ENCODE results near the gene TCFL5. TPM values are rescaled to one million over a fixed set of nuclear protein-coding genes. Genes with fewer than 3 reads are reported as not detected.

The TCFL5 gene
- total RNA-seq, 1 donor from 2014 or later, result 11.0 TPM

GRCh38 chr20:62823688-62824475 is 37.7 kb downstream of the TCFL5 start:
- Histone ChIP-seq H4K20me1 (ENCODE audit: insufficient read depth, low read length) (no peaks in the 10 kb centered on the region), H3K4me2 (ENCODE audit: low read length) (peak overlapping the region; percentile 83), H3K4me3 (ENCODE audit: insufficient read depth, low read depth, low read length) (no peak overlapping the region), H3K9me3 (ENCODE audit: insufficient read depth, low read depth, low read length) (no peaks in the 10 kb centered on the region), H3K4me1 (ENCODE audit: insufficient read depth, low read length) (peaks cover 17% of the 10 kb centered on the region), H3K27ac (ENCODE audit: low read depth, low read length) (no peak overlapping the region), H3K79me2 (ENCODE audit: insufficient read depth, low read length) (no peaks in the 10 kb centered on the region), H3K27me3 (ENCODE audit: insufficient read depth, low read length) (no peaks in the 10 kb centered on the region), H2AFZ (ENCODE audit: low read depth, low read length) (no peak overlapping the region), H3K36me3 (ENCODE audit: insufficient read depth, low read length) (no peaks in the 10 kb centered on the region), H3K9ac (ENCODE audit: low read length) (no peak overlapping the region)
- DNase-seq (ENCODE audit: low read depth) (no peak), FAIRE-seq (no peak)
- Mint-ChIP-seq H3K36me3 (ENCODE audit: low read depth, unreplicated experiment) (no peaks in the 10 kb centered on the region), H3K27me3 (ENCODE audit: low read depth, unreplicated experiment) (peaks cover 2% of the 10 kb centered on the region), H3K27ac (ENCODE audit: unreplicated experiment) (no peak overlapping the region), H3K9me3 (ENCODE audit: unreplicated experiment) (no peaks in the 10 kb centered on the region), H3K4me3 (ENCODE audit: unreplicated experiment) (no peak overlapping the region), H3K4me1 (ENCODE audit: low read depth, unreplicated experiment) (peaks cover 7% of the 10 kb centered on the region)
- TF ChIP-seq, protein P1, sequence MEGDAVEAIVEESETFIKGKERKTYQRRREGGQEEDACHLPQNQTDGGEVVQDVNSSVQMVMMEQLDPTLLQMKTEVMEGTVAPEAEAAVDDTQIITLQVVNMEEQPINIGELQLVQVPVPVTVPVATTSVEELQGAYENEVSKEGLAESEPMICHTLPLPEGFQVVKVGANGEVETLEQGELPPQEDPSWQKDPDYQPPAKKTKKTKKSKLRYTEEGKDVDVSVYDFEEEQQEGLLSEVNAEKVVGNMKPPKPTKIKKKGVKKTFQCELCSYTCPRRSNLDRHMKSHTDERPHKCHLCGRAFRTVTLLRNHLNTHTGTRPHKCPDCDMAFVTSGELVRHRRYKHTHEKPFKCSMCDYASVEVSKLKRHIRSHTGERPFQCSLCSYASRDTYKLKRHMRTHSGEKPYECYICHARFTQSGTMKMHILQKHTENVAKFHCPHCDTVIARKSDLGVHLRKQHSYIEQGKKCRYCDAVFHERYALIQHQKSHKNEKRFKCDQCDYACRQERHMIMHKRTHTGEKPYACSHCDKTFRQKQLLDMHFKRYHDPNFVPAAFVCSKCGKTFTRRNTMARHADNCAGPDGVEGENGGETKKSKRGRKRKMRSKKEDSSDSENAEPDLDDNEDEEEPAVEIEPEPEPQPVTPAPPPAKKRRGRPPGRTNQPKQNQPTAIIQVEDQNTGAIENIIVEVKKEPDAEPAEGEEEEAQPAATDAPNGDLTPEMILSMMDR (IDR thresholded peaks at IDR 0.05; ENCODE audit: insufficient read depth, low read depth, low read length), result no peak
- TF ChIP-seq EZH2 (IDR thresholded peaks at IDR 0.05; ENCODE audit: insufficient read depth, low read length), result no peak

DNA sequence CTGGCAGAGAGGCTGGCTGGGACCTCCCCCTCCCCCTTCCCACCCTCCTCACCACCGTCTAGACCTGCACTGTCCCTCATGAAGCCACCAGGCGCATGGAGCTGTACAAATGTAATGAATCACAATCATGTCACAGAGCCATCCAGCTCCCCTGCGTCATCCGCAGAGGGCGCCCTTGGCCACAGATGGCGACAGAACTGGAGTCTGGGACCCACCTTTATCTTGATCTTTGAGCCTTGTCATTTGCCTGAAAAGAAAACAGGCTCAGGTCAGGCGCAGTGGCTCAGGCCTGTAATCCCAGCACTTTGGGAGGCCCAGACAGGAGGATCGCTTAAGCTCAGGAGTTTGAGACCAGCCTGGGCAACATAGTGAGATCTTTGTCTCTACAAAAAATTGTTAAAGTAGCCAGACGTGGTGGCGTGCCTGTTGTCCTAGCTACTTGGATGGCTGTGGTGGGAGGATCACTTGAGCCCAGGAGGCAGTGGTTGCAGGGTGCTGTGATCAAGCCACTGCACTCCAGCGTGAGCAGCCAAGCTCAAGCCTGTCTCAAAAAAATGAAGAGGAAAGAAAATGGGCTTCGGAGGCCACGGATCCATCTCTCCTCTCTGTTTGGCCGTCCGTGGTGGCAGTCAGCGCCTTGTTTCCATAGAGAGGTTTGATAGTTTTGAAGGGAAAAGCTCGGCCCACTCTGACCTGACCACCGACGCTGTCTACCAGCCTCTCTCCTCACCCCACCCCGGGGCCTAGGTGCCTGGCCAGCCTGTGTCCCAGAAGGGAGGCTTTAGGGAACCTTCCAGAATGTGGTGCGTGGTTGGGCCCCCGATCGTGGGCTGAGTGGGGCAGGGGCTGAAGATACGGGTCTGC is 38.6 kb downstream of the TCFL5 start:
- Histone ChIP-seq H3K79me2 (ENCODE audit: insufficient read depth, low read length) (no peaks in the 10 kb centered on the region), H4K20me1 (ENCODE audit: insufficient read depth, low read length) (no peaks in the 10 kb centered on the region), H3K27ac (ENCODE audit: low read depth, low read length) (no peak overlapping the region), H3K4me3 (ENCODE audit: insufficient read depth, low read depth, low read length) (no peak overlapping the region), H3K9ac (ENCODE audit: low read length) (no peak overlapping the region), H3K4me1 (ENCODE audit: insufficient read depth, low read length) (peaks cover 24% of the 10 kb centered on the region), H3K9me3 (ENCODE audit: insufficient read depth, low read depth, low read length) (no peaks in the 10 kb centered on the region), H3K27me3 (ENCODE audit: insufficient read depth, low read length) (no peaks in the 10 kb centered on the region), H3K4me2 (ENCODE audit: low read length) (peak overlapping the region; percentile 22), H3K36me3 (ENCODE audit: insufficient read depth, low read length) (no peaks in the 10 kb centered on the region), H2AFZ (ENCODE audit: low read depth, low read length) (no peak overlapping the region)
- no peak for FAIRE-seq
- peak overlapping the region; percentile 41 for H3K27ac Mint-ChIP-seq (ENCODE audit: unreplicated experiment)
- H3K9me3 Mint-ChIP-seq (ENCODE audit: unreplicated experiment), result no peaks in the 10 kb centered on the region
- DNase-seq (ENCODE audit: low read depth), result no peak
- peaks cover 2% of the 10 kb centered on the region for H3K27me3 Mint-ChIP-seq (ENCODE audit: low read depth, unreplicated experiment)
- H3K4me3 Mint-ChIP-seq (ENCODE audit: unreplicated experiment), result peak overlapping the region; percentile 27
- TF ChIP-seq EZH2 (IDR thresholded peaks at IDR 0.05; ENCODE audit: insufficient read depth, low read length), result no peak
- TF ChIP-seq, protein P1 (IDR thresholded peaks at IDR 0.05; ENCODE audit: insufficient read depth, low read depth, low read length), result peak; percentile 12
- no peaks in the 10 kb centered on the region for H3K36me3 Mint-ChIP-seq (ENCODE audit: low read depth, unreplicated experiment)
- H3K4me1 Mint-ChIP-seq (ENCODE audit: low read depth, unreplicated experiment), result peaks cover 10% of the 10 kb centered on the region
